Stomach (tissue), 9 donors: ENCODE results near the gene ARRB1. TPM values are rescaled to one million over a fixed set of nuclear protein-coding genes. Genes with fewer than 3 reads are reported as not detected.

Experiments used
- DNase-seq, 2 donors: peaks; one replicate each; pipeline versions ENCODE4 v3.0.0 to v3.0.0-alpha.2; 2013 to 2019
- H3K27ac ChIP-seq, 5 donors: fragments of 200-600 bp in 4 of 5; sonication (generic) in 4 of 5; one replicate each; pipeline ENCODE4 v1.5.1; 2013 to 2019; ENCODE audit warnings: mild to moderate bottlenecking in 1 of 5, moderate library complexity in 1 of 5
- H3K27me3 ChIP-seq, 3 donors: fragments of 200-600 bp; sonication (generic); one replicate each; pipeline ENCODE4 v1.5.1; 2017 to 2019; ENCODE audit warnings: mixed run types in 1 of 3
- H3K36me3 ChIP-seq, 4 donors: fragments of 200-600 bp; sonication (generic); 1 replicate in 3 of 4; 2 replicates in 1 of 4; pipeline ENCODE4 v1.5.1; 2016 to 2019
- H3K4me1 ChIP-seq, 4 donors: fragments of 200-600 bp; sonication (generic); one replicate each; pipeline ENCODE4 v1.5.1; 2016 to 2019
- H3K4me3 ChIP-seq, 4 donors: fragments of 200-600 bp; sonication (generic) in 3 of 4; one replicate each; pipeline ENCODE4 v1.5.1; 2016 to 2019; ENCODE audit warnings: mild to moderate bottlenecking in 1 of 4
- H3K9me3 ChIP-seq, 4 donors: fragments of 200-600 bp; sonication (generic); one replicate each; pipeline ENCODE4 v1.5.1; 2016 to 2019
- CTCF ChIP-seq, 7 experiments: fragments of 450-650 bp in 4 of 7; fragments of 200-600 bp in 3 of 7; sonication (generic) in 3 of 7; IDR thresholded peaks; one replicate each; pipeline ENCODE4 v1.5.1; 2016 to 2019; ENCODE audit warnings: antibody characterized with exemption in 7 of 7, control low read depth in 2 of 7, mild to moderate bottlenecking in 1 of 7
- EP300 ChIP-seq: sonication (generic); formaldehyde crosslinking; IDR thresholded peaks from one replicate; pipeline ENCODE4 v1.6.1; 2017; ENCODE audit warnings: antibody characterized with exemption
- POLR2A ChIP-seq, 4 donors: fragments of 450-650 bp; IDR thresholded peaks; one replicate each; pipeline ENCODE4 v1.6.1; 2016; ENCODE audit warnings: antibody characterized with exemption in 4 of 4, control low read depth in 2 of 4, mild to moderate bottlenecking in 1 of 4, moderate library complexity in 1 of 4
- POLR2AphosphoS5 ChIP-seq, 3 donors: sonication (generic); formaldehyde crosslinking; IDR thresholded peaks; one replicate each; pipeline ENCODE4 v1.6.1; 2016; ENCODE audit warnings: antibody characterized with exemption in 3 of 3
- WGBS, 5 donors: extraction: QIAGEN DNeasy Blood & Tissue Kit in 3 of 5; methylation state at CpG; one replicate each; pipeline versions ENCODE4 v1.1.5 to v1.1.7; 2013 to 2018; 5-methylcytosine and 5-hydroxymethylcytosine counted together
- intact Hi-C: fragments of 100-400 bp; cut with DNase I; formaldehyde crosslinking; loops from one replicate; pipeline ENCODE4 v1.15.1; 2023; ENCODE audit warnings: low total_unique reads
- polyA plus RNA-seq, 3 donors: library from polyadenylated mRNA; stranded (reverse); fragments of 200-250 nt; gene quantifications; one replicate each; pipeline ENCODE4 v1.2.3, GENCODE V29; 2013
- total RNA-seq, 5 donors: library from RNA; depleted of rRNA; stranded (reverse); fragments of >200 nt; gene quantifications; one replicate each; pipeline versions ENCODE4 v1.1.0 to v1.2.3, GENCODE V29; 2014 to 2016
- donor health status: healthy with polysubstance abuse.
- donor health status: Bipolar disorder and iron deficiency.
- donor health status: healthy.

ARRB1 gene
- total and polyA plus RNA-seq, 8 donors, result 18.0 to 151 (median 48.4) TPM

GRCh38 chr11:75326439-75326810 lies 25.0 kb downstream of the ARRB1 start:
- Histone ChIP-seq H3K27ac (peak overlapping the region; percentile 82 to 97 (median 97)), H3K4me1 (peaks cover 92 to 100% (median 96%) of the 10 kb centered on the region in 4 donors), H3K36me3 (peaks cover 0 to 8% (median 4%) of the 10 kb centered on the region in 4 donors), H3K9me3 (no peaks in the 10 kb centered on the region), H3K27me3 (no peaks in the 10 kb centered on the region), H3K4me3 (no peak overlapping the region)
- no peak for TF ChIP-seq CTCF (IDR thresholded peaks at IDR 0.05)
- no peak for TF ChIP-seq POLR2A (IDR thresholded peaks at IDR 0.05)
- TF ChIP-seq POLR2AphosphoS5 (IDR thresholded peaks at IDR 0.05), result no peak
- no peak for TF ChIP-seq EP300
- 32 to 60% (median 48%) methylated on average over 3 of the region's 3 CpGs for WGBS, 5 donors
- no peak for DNase-seq
- intact Hi-C loops, result loop anchor here (10.0 kb wide), 1 partner anchor 58 kb away; no protein-coding TSS in a partner anchor

DNA sequence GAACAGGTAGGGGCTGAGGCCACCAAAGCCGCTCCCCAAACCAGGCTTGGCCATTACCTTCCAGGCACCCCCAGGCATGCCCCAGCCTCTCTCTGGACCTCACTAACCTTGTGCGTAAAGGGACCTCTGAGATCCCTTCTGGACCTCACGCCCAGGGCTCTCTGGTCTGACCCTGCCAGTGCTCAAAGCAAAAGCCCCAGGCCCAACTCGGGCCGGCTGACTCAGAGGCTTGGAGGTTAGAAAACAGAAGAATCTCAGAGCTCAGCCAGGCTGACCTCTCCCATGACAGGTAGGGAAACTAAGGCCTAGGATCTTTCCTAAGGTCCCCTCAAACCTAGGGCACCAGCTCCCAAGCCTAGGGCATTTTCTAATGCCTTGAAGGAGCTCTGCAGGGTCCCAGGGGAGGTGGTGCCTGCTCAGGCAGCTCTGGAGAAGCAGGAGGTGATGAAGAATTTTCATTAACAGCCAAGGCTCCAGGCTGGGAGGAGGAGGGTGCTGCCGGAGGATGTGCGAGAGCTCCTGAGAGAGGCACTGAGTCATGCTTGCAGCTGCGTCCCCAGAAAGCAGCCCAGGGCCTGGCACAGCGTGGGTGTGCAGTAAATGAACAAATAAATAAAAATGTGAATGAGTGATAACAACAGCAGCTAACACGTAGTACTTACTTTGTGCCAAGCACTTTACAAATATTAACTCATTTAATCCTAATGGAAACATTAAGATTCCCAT lies 25.6 kb downstream of the ARRB1 start:
- Histone ChIP-seq H3K27me3 (no peaks in the 10 kb centered on the region), H3K36me3 (peaks cover 0 to 8% (median 4%) of the 10 kb centered on the region in 4 donors), H3K9me3 (no peaks in the 10 kb centered on the region), H3K4me3 (no peak overlapping the region), H3K27ac (peak overlapping the region; percentile 67 to 97 (median 97)), H3K4me1 (peaks cover 92 to 100% (median 96%) of the 10 kb centered on the region in 4 donors)
- TF ChIP-seq POLR2AphosphoS5 (IDR thresholded peaks at IDR 0.05) (peak in 2 of 3 donors; percentile 51 to 90), POLR2A (IDR thresholded peaks at IDR 0.05) (no peak)
- intact Hi-C loops, result loop anchor here (10.0 kb wide), 1 partner anchor 59 kb away; no protein-coding TSS in a partner anchor
- WGBS, 5 donors, result 19 to 38% (median 26%) methylated on average over 10 of the region's 10 CpGs
- peak; percentile 69 to 85 for DNase-seq

- Histone ChIP-seq H3K4me1 (peaks cover 92 to 100% (median 96%) of the 10 kb centered on the region in 4 donors), H3K27me3 (no peaks in the 10 kb centered on the region), H3K4me3 (no peak overlapping the region), H3K27ac (peak overlapping the region; percentile 67 to 97 (median 97)), H3K9me3 (no peaks in the 10 kb centered on the region), H3K36me3 (peaks cover 0 to 8% (median 4%) of the 10 kb centered on the region in 4 donors)
- intact Hi-C loops, result loop anchor here (10.0 kb wide), 1 partner anchor 60 kb away; no protein-coding TSS in a partner anchor
- 33 to 58% (median 46%) methylated on average over 4 of the region's 4 CpGs for WGBS, 5 donors
- peak in 1 of 2 donors; percentile 60 for DNase-seq
- TF ChIP-seq EP300, result no peak
- no peak for TF ChIP-seq POLR2AphosphoS5 (IDR thresholded peaks at IDR 0.05)
- no peak for TF ChIP-seq POLR2A (IDR thresholded peaks at IDR 0.05)
- no peak for TF ChIP-seq CTCF (IDR thresholded peaks at IDR 0.05)
These were observed 26.7 kb downstream of the ARRB1 start for GRCh38 chr11:75324740-75325139.

- Histone ChIP-seq H3K4me1 (peaks cover 92 to 100% (median 96%) of the 10 kb centered on the region in 4 donors), H3K27ac (peak overlapping the region; percentile 67 to 97 (median 97)), H3K9me3 (no peaks in the 10 kb centered on the region), H3K27me3 (no peaks in the 10 kb centered on the region), H3K36me3 (peaks cover 0 to 8% (median 4%) of the 10 kb centered on the region in 4 donors), H3K4me3 (no peak overlapping the region)
- intact Hi-C loops, result loop anchor here (10.0 kb wide), 1 partner anchor 61 kb away; no protein-coding TSS in a partner anchor
- no peak for TF ChIP-seq EP300
- no peak for TF ChIP-seq POLR2AphosphoS5 (IDR thresholded peaks at IDR 0.05)
- no peak for TF ChIP-seq CTCF (IDR thresholded peaks at IDR 0.05)
- 35 to 65% (median 54%) methylated on average over 11 to 12 of the region's 12 CpGs for WGBS, 5 donors
- DNase-seq, result no peak
These were observed 27.3 kb downstream of the ARRB1 start for GRCh38 chr11:75324189-75324588.
